HG02763 (cell line): ENCODE results near the gene CMIP.
A peak's percentile ranks its signal among the peaks of the same experiment; 100 is the strongest.
"Not testable (repeated sequence)": the region's sequence is repeated elsewhere in the genome, so short reads cannot be mapped to it uniquely, and the experiment has no call there.

Experiments
- ATAC-seq: cut with Tn5 transposase; IDR thresholded peaks from one replicate; pipeline ENCODE4 v1.9.1; 2021; ENCODE audit warnings: mild to moderate bottlenecking, moderate library complexity; ENCODE audit not compliant: unreplicated experiment

CMIP gene

DNA sequence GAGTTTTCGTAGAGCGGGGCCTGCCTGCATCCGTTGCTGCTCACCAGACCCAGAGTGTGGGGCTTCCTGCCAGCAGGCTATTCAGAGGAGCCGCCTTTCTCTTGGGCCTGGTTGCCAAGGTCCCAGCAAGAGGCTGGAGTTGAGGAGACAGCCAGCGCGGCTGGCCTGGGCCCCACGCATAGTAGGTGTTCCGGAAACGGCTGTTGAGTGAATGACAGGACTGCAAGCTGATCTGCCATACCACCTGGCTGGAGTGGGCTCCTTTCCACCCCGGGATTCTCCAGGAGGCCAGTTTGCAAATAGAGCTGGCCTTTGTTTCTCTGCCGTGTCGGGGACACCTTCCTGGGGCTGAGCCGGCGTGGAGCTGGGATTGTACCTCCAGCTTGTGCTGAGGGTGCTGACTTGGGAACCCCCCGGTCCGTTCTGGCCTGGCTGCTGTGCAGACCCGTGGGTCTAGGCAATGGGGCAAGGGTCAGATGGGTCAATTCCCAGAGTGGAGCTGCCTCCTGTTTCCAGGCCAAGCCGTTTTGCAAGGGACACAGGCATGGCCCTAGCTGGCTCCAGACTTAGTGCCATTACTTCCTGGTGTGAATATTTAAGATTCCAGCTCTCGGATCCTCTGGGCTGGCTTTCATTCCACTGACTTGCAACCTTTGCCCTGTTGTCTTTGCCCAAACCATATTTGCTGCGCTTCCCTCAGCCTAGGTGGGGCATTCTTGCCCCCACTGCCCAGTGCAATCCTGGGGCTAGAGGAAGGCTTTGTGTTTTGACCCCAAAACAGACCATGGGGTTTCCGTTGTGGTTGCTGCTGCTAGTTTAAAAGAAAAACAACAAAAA is 68.8 kb downstream of the CMIP start:
- peak; percentile 13 for ATAC-seq

DNA sequence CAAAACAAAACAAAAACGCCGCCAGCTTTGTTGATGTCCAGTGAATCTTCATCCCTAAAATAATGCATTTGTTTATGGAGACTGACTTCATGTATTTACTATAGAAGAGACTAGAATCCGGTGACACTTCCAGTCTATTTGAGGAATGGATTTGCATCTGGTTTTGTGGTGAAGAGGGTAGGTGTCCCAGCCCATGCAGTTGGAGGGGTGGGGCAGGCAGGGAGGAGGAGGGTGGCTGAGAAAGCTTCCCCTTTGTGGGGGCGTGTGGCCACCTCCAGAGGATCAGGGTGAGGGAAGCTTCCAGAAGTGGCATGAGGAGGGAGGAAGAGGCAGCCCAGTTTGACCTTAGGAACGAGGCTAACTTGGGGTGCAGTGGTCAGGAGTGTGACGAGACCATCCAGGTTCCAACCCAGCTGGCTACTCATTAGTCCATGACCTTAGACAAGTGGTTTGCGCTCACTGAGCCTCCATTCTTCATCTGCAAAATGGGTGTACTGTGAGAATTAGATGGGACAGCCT is 69.5 kb downstream of the CMIP start:
- peak; percentile 62 for ATAC-seq

DNA sequence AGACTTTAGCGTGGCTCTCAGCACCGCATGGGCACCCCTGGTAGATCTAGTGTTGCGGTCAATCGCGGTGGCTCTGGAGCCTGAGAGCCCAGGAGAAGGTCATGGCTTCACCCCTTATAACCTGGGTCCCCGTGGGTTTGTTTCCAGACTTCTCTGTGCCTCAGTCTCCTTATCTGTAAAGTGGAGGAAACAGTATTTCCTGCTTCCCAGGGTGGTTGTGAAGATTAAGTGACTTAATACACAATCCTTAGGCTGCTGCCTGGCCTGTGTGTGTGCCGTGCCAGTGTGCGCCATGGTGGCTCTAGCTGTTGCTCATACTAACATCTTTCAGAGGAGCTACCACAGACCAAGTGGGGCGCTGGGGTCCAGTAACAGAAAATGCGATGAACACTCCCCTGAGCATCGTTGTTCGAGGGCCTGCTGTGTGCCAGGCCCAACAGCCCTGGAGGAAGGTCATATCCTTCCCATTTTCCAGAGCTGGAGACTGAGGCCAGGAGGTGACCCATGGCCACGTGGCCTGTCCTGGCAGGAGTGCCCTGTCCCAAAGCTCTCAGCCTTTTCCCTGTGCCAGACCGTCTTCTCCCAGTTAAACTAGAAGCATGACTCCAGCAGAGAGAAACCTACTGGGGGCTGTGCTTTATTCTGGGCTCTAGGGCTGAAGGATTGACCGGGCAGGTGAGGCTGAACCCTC is 70.1 kb downstream of the CMIP start:
- no peak for ATAC-seq

DNA sequence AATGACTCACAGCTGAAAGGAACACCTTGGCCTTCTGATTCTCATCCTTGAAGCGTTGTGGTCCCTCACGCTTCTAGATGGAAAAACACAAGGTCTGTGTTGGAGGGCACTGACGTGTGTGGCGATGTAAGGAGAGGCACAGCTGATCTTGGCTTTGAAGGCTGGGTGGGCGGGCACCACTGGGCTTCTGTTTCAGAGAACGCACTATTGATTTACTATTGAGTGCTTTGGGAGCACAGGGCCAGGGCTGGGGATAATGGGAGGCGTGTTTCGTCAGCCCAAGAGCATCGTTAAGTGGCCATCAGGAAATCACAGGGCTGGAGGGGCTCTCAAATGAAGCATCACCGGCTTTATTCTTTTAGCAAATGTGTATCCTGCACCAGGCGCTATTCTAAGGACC is 70.7 kb downstream of the CMIP start:
- no peak for ATAC-seq

DNA sequence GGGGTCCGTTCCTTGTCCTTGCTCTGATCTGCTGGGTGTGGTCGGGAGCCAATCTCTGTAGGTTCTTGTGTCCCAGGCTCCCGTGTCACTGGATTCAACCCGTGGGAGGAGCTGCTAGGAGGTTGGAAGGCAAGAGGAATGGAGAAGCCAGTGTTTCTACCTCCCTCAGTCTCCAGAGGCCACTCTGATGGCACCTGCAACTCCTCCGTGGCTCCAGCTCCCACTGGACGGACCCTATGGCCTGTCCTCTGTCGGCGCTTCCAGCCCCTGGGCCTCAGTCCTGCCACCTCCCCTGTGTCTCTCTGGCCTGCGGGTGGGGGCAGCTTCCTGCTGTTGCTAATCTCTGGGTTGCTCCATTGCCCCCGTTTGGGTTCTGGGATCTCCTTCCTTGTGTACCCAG is 71.1 kb downstream of the CMIP start:
- no peak for ATAC-seq

DNA sequence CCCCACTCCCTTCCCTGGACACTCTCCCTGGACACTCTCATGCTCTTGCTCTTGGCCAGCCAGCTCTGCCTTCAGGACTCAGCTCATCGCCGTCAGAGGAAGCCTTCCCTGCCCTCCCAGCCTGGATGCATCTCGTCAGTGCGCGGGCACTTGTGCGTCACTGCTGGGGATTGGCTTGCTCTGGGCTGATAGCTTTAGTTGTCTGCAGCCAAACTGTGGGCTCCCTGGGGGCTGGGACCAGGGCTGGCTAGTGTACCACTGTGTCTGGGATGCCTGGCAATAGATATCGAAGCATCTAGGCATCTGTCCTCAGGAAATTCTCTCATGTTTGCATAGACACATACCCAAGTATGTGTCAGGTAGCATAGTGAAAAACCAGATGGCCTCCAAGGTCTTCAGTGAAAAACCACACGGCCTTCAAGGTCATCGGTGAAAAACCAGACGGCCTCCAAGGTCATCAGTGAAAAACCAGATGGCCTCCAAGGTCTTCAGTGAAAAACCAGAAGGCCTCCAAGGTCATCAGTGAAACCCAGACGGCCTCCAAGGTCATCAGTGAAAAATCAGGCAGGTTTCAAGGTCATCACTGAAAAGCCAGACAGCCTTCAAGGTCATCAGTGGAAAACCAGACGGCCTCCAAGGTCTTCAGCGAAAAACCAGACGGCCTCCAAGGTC is 72.0 kb downstream of the CMIP start:
- no peak for ATAC-seq

DNA sequence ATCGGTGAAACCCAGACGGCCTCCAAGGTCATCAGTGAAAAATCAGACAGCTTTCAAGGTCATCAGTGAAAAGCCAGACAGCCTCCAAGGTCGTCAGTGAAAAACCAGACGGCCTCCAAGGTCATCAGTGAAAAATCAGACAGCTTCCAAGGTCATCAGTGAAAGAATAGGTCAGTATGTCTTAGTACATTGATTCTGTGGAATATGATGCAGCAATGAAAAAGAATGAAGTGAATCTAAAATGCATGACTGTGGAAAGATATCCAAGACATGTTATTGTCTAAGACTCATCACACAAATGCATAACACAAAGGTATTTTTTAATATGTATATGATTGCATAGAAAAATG is 72.5 kb downstream of the CMIP start:
- ATAC-seq, result no peak

DNA sequence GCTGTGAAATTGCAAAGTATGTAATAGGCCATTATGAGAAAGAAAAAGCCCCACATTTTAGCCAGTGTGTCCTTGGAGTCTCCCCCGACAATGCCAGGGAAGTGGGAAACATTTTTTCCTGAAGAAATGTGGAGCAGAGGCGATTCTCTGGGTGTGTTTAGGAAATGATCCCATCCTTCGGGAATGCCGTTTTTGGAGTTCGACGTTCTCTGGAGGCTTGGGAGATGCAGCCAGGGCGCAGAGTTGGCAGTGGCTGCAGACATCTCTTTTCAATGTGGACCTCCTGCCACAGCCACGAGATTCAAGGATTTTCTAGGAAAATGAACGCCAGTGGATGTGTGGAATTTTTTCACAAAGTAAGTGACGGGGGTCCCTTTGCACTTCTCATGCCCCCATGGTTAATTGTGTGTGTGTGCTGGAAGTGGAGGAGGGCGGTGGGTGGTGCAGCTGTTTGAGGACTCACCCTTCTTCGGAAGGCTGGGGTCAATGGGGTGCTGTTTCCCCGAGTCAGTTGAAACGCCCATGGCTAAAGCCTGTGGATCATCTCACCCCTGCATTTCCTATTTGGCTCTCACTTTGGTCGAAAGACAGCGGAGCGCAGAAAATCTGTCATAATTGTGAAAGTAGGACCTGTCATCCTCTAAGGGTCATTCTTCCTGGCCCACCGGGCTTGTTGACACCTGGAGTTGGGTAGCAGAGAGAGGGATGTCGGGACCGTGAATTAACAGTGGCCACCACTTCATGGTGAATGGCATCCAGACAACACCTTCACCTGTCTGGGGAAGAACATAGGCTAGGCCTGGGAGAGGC is 73.2 kb downstream of the CMIP start:
- ATAC-seq, result no peak

DNA sequence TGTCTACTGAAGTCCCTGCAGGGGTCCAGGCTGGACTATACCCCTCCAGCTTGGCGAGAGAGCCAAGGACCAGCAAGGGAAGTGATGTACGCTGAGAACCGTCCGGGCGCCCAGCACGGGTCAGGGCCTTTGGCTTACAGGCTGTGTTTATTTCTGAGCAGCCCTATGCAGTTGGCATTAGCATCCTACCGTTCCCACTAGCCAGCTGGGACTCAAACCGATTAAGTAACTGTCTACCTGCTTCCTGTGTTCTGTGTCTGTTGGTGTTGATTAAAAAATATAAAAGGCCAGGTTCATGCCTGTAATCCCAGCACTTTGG is 73.8 kb downstream of the CMIP start:
- ATAC-seq, result no peak

DNA sequence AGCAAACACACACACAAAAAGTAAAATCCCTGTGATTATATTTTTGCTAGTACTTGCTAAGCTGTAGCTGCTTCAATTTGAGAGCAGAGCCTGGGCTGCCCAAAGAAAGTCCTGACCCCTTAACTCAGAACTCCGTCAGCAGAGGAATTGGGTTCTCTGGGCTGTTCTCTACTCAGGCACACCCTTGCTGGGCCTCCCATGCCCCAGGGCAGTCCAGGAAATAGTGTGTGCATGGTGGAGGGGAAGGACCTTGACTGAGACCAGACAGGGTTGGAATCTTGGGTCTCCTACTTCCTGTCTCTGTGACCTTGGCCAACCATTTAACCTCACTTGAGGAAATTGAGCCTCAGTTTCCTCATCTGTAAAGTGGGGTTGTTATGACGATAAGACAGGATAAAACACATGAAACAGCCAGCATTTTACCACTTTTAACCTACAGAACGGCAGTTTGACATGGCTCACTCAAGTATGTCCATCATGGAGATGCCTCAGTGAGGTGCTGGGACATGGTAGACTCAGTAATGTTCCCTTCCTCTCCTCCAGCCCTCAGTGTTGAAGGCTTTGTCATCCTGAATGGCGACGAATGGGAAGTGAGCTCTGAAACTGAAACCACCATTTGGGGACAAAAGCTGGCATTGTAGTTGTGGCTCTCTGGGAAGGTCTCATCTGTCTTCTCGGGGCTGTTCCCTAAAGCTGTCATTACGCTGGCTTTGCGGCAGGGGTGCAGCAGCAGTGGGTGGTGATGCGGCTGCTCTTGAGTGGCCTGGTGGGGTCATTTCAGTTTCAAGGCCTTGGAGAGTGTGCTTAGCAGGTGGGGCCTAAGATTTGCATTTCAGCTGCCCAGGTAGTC is 74.9 kb downstream of the CMIP start:
- no peak for ATAC-seq

DNA sequence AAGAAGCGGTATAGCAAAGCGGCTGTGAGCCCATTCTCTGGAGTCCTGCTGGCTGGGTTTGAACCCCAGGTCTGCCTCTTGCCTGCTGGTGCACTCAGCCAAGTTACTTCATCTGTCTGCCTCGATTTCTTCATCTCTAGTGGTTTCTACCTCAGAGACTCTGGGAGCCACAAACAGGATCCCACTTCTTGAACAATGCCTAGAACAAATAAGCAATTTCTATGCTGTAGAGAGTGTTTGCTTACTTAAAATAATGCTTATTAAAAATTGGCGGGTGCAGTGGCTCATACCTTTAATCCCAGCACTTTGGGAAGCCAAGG is 75.5 kb downstream of the CMIP start:
- no peak for ATAC-seq

DNA sequence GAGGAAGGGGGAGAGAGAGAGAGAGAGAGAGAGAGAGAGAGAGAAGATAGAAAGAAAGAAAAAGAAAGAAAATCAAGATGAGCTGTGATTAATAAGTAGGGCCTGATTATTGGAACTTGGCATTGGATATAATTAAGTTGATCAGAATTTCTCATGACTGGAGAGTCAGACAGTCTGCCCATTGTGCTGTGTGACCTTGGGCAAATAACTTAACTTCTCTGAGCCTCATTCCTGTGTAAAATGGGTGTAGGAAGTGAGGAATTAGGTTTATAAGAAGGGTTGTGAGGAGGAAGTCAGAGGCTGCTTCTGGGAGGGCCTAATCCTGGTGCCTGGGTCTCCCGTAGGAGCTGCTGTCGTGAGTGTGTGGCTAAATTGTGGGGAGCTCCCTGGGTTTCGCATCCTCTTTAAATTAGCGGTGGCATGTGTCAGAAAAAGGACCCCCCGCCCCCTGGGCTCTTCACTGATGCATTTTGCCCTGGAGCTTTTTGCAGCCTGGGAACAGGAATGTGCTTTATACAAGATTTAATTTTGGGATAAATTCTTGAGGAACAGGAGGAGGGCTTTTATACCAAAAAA is 76.0 kb downstream of the CMIP start:
- no peak for ATAC-seq

DNA sequence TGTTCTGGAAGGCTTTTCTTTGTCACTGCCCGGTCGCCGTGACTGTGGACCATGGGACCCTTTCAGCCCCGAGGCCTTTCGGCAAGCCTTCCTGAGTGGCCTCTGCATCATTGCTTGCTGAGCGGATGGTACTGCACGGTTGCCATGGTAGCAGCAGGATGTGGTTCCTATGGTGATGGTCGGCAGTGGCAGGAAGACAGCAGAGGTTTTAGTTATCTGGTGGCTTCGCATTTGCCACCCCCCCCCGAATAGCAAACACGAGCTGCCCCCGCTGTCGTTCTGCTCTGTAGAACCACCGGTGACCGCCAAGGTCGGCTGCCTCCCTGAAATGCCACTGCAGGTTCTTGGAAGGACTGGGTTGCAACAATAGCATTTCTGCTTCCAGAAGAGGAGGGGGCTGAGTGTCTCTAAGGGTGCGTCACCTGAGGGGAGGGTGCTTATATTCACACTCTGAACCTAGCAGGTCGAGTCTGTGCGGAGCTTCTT is 76.6 kb downstream of the CMIP start:
- ATAC-seq, result no peak

DNA sequence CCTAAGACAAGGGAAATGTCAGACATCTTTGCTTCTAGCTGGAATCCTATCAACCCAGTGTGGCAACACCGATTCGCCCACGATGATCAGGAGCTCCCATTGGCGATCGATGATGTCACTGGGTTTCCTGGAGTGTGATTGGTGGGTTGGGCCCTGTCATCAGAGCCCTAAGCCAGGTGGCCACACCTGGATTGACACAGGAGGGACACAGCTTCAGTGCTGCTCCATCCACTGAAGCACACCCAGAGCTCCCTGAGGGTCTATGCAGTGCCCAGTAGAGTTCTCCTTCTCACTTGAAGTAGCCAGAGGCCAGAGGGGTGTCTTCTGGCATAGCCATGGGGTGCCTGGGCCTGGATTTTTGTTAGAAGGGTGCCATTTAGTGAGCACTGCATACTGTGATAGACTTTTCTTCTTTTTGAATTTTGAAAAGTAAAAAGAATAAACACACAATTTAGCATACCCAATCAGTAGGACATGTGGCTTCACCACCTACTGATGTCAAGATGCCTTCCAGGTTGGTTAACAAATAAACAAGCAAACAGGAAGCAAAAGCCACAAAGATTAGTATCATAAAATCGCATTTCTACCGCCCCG is 77.6 kb downstream of the CMIP start:
- ATAC-seq, result no peak

DNA sequence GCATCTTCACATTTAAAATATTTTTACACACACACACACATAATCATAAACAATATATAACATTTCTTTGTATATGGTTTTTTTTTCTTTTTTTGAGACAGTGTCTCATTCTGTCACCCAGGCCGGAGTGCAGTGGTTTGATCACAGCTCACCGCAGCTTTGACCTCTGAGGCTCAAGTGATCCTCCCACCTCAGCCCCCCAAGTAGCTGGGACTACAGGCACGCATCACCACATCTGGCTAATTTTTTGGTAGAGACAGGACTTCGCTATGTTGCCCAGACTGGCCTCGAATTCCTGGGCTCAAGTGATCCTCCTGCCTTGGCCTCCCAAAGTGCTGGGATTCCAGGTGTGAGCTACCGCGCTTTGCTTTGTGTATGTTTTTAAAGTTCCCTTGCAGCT is 78.2 kb downstream of the CMIP start:
- ATAC-seq, result not testable (repeated sequence)

DNA sequence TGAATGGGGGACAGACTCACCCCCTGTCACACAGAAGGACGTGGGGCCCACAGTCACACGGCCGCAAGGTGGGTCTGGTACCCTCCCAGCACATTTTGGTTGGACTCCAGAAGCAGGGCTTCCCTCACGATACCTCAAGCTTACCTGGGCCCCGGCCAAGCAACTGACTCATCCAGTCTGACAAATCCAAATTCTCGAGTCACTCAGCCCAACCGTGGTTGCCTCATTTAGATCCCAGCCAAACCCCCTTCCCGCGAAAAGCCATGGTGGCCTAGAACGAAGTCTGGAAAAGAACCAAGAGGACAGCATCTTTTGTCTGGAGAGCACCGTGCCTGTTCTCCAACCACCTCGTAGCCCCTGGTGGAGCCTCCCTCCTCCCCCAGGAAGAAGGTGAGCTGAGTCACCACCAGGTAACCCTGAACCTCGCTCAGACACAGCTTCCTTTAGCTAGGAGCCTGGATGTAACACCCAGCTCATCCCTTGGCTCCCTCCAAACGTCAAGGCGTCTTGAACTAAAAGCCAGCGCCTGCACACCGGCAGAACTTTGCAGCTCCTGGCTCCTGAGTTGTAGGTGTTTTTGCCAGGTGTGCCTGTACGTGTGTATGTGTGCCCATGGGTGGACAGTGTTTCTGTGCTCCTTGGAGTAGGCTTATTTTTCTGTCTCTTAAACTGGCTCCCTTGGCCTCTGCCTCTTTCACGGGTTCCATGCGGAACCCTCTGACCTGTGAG is 78.9 kb downstream of the CMIP start:
- ATAC-seq, result no peak

DNA sequence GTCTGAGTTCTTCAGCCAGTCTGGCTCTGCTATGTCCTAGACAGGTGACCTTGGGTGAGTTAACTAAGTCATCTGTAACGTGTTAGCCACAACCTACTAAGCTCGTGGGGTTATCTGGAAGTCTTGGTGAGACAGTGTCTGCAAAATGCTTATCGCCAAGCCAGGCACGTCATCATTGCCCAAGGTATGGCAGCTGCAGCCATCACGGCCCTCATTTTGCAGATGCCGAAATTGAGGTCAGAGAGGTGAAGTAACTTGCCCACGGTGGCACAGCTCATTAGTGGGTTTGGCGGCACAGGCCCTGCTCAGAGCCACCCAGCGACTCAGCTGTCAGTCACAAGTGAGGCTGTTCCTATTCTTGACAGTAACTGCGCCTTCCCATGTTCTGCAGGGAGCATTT is 79.8 kb downstream of the CMIP start:
- no peak for ATAC-seq

DNA sequence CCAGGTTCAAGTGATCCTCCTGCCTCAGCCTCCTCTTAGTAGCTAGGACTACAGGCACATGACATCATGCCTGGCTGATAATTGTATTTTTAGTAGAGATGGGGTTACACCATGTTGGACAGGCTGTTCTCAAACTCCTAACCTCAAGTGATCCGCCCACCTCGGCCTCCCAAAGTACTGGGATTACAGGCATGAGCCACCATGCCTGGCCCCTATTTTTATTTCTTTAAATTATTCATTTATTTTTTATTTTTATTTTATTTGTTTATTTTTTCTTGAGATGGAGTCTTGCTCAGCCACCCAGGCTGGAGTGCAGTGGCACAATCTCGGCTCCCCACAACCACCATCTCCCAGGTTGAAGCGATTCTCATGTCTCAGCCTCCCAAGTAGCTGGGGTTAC is 80.3 kb downstream of the CMIP start:
- ATAC-seq, result not testable (repeated sequence)

DNA sequence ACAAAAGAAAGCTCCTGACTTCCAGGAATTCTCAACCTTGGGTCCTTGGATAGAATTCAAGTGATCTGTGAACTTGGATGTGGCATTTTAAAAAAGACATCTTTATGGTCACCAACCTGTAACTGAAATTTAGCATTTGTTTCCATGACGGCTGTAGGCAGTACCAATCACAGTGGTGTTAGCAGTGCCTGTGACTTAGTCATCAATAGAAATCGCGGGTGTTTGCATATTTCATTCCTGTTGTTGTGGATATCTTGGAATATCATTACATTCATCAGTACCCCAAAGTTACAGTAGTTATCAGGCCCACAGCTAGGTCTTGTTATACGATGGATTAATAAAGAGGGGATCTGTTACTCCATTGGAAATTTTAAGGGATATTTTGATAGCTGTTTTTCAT is 81.6 kb downstream of the CMIP start:
- no peak for ATAC-seq
